OCI-LY3 (cell line): Measurements from ENCODE around the gene ZSWIM8.

Experiments used
- H2AFZ ChIP-seq: fragments of 200-600, 300-600 bp; shearing (Covaris generic); 2 replicates; pipeline ENCODE4 v1.6.0; 2014; ENCODE audit warnings: antibody characterized with exemption, low read depth, low read length
- H3K27ac ChIP-seq: fragments of 200-600, 300-600 bp; sonication (generic); 2 replicates; pipeline ENCODE4 v1.5.1; 2014; ENCODE audit warnings: mild to moderate bottlenecking, low read length, moderate library complexity, mixed read lengths
- H3K27me3 ChIP-seq: fragments of 200-600, 300-600 bp; sonication (generic); 2 replicates; pipeline ENCODE4 v1.6.1; 2014; ENCODE audit warnings: low read depth, low read length, mixed read lengths
- H3K36me3 ChIP-seq: fragments of 200-600, 300-600 bp; sonication (generic); replicated peaks from 2 replicates; pipeline ENCODE3; 2014; ENCODE audit warnings: low read depth, low read length, mixed read lengths
- H3K4me1 ChIP-seq: fragments of 300-600, 200-600 bp; sonication (generic); 2 replicates; pipeline ENCODE4 v1.6.1; 2014; ENCODE audit warnings: low read length, mixed read lengths
- H3K4me2 ChIP-seq: fragments of 200-600, 300-600 bp; sonication (generic); 2 replicates; pipeline ENCODE4 v1.6.1; 2014; ENCODE audit warnings: low read length, mixed read lengths
- H3K4me3 ChIP-seq: fragments of 300-600, 200-600 bp; sonication (generic); 2 replicates; pipeline ENCODE4 v1.5.1; 2014; ENCODE audit warnings: antibody characterized with exemption, mild to moderate bottlenecking, low read length, moderate library complexity
- H3K79me2 ChIP-seq: fragments of 300-600, 200-600 bp; shearing (Covaris generic); 2 replicates; pipeline ENCODE4 v1.6.1; 2014; ENCODE audit warnings: mild to moderate bottlenecking, low read length, mixed read lengths
- H3K9ac ChIP-seq: fragments of 300-600, 200-600 bp; shearing (Covaris generic); 2 replicates; pipeline ENCODE4 v1.6.0; 2014; ENCODE audit warnings: mild to moderate bottlenecking, low read length, moderate library complexity
- H3K9me3 ChIP-seq: fragments of 200-600, 300-600 bp; shearing (Covaris generic); 2 replicates; pipeline ENCODE4 v1.6.1; 2014; ENCODE audit warnings: low read length, mixed read lengths; ENCODE audit not compliant: insufficient read depth
- H4K20me1 ChIP-seq: fragments of 200-600, 300-600 bp; sonication (generic); 2 replicates; pipeline ENCODE4 v1.6.1; 2016; ENCODE audit warnings: low read length, mixed read lengths; ENCODE audit not compliant: insufficient read depth
- EZH2phosphoT487 ChIP-seq: fragments of 200-600 bp; shearing (Covaris generic); IDR thresholded peaks from 2 replicates; pipeline ENCODE4 v1.6.1; 2018; ENCODE audit warnings: antibody characterized with exemption, mixed run types, low read depth
- TF ChIP-seq, protein P1 (sequence below): fragments of 200-600, 300-600 bp; sonication (generic); IDR thresholded peaks from 2 replicates; pipeline ENCODE4 v1.5.1; 2014; ENCODE audit warnings: antibody characterized with exemption, low read length, low read depth

Gene ZSWIM8

DNA sequence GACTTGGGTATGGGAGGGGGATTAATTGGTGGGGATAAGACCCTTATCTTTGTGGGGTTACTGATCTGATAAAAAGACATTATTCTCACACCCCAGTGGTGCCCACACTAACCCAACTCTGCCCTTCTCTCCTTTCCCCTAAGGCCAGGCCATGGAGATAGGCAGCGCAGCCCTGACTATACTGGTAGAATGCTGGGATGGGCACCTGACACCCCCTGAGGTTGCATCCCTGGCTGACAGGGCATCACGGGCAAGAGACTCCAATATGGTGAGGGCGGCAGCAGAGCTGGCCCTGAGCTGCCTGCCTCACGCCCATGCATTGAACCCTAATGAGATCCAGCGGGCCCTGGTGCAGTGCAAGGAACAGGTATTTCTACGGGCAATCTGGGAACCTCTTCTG is 12.7 kb downstream of the ZSWIM8 start:
- no peak overlapping the region for H3K27ac ChIP-seq
- TF ChIP-seq, protein P1, sequence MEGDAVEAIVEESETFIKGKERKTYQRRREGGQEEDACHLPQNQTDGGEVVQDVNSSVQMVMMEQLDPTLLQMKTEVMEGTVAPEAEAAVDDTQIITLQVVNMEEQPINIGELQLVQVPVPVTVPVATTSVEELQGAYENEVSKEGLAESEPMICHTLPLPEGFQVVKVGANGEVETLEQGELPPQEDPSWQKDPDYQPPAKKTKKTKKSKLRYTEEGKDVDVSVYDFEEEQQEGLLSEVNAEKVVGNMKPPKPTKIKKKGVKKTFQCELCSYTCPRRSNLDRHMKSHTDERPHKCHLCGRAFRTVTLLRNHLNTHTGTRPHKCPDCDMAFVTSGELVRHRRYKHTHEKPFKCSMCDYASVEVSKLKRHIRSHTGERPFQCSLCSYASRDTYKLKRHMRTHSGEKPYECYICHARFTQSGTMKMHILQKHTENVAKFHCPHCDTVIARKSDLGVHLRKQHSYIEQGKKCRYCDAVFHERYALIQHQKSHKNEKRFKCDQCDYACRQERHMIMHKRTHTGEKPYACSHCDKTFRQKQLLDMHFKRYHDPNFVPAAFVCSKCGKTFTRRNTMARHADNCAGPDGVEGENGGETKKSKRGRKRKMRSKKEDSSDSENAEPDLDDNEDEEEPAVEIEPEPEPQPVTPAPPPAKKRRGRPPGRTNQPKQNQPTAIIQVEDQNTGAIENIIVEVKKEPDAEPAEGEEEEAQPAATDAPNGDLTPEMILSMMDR: no peak
- no peak for TF ChIP-seq EZH2phosphoT487
- H3K4me2 ChIP-seq: no peak overlapping the region
- H3K79me2 ChIP-seq: no peaks in the 10 kb centered on the region
- H4K20me1 ChIP-seq: no peaks in the 10 kb centered on the region
- H3K9ac ChIP-seq: no peak overlapping the region
- H3K27me3 ChIP-seq: no peaks in the 10 kb centered on the region
- H3K4me3 ChIP-seq: no peak overlapping the region
- peaks cover 1% of the 10 kb centered on the region for H3K4me1 ChIP-seq
- H2AFZ ChIP-seq: no peak overlapping the region
- peaks cover 18% of the 10 kb centered on the region for H3K36me3 ChIP-seq
- no peaks in the 10 kb centered on the region for H3K9me3 ChIP-seq

DNA sequence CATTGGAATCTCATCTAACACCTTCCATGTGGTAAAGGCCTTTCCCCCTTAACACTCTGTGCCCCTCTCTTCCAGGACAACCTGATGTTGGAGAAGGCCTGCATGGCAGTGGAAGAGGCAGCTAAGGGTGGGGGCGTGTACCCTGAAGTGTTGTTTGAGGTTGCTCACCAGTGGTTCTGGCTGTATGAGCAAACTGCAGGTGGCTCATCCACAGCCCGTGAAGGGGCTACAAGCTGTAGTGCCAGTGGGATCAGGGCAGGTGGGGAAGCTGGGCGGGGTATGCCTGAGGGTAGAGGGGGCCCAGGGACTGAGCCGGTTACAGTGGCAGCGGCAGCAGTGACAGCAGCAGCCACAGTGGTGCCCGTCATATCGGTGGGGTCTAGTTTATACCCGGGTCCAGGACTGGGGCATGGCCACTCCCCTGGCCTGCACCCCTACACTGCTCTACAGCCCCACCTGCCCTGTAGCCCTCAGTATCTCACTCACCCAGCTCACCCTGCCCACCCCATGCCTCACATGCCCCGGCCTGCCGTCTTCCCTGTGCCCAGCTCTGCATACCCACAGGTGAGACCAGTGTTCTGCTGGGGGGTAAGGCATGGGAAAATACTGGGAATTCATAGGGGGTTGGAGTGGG is 13.6 kb downstream of the ZSWIM8 start:
- no peaks in the 10 kb centered on the region for H3K79me2 ChIP-seq
- H3K9me3 ChIP-seq: no peaks in the 10 kb centered on the region
- no peak overlapping the region for H3K4me3 ChIP-seq
- H3K36me3 ChIP-seq: peaks cover 19% of the 10 kb centered on the region
- no peaks in the 10 kb centered on the region for H3K27me3 ChIP-seq
- H3K27ac ChIP-seq: no peak overlapping the region
- no peak overlapping the region for H3K9ac ChIP-seq
- H4K20me1 ChIP-seq: no peaks in the 10 kb centered on the region
- TF ChIP-seq, protein P1: no peak
- peaks cover 11% of the 10 kb centered on the region for H3K4me1 ChIP-seq
- H2AFZ ChIP-seq: no peak overlapping the region
- no peak overlapping the region for H3K4me2 ChIP-seq

DNA sequence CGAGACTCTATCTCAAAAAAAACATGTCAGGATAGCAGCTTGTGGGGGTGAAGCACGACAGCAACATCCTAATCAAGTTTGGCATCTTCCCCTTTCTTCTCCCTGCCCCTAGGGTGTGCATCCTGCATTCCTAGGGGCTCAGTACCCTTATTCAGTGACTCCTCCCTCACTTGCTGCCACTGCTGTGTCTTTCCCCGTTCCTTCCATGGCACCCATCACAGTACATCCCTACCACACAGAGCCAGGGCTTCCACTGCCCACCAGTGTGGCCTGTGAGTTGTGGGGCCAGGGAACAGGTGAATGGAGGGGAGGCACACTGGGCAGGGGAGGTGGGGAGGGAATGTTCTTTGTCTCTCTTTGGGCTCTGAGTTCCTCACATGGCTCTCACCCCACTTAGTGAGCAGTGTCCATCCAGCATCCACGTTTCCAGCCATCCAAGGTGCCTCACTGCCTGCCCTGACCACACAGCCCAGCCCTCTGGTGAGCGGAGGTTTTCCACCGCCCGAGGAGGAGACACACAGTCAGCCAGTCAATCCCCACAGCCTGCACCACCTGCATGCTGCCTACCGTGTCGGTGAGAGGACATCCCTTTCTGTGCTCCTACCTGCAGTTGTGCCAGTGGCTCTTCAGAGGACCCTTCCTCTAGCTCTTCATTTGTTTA is 14.6 kb downstream of the ZSWIM8 start:
- no peak overlapping the region for H3K27ac ChIP-seq
- H3K27me3 ChIP-seq: no peaks in the 10 kb centered on the region
- TF ChIP-seq, protein P1: no peak
- no peak for TF ChIP-seq EZH2phosphoT487
- no peak overlapping the region for H3K4me3 ChIP-seq
- no peaks in the 10 kb centered on the region for H3K79me2 ChIP-seq
- no peak overlapping the region for H3K4me2 ChIP-seq
- peaks cover 14% of the 10 kb centered on the region for H3K36me3 ChIP-seq
- no peak overlapping the region for H2AFZ ChIP-seq
- no peak overlapping the region for H3K9ac ChIP-seq
- no peaks in the 10 kb centered on the region for H3K9me3 ChIP-seq
- no peaks in the 10 kb centered on the region for H4K20me1 ChIP-seq
- peaks cover 21% of the 10 kb centered on the region for H3K4me1 ChIP-seq

DNA sequence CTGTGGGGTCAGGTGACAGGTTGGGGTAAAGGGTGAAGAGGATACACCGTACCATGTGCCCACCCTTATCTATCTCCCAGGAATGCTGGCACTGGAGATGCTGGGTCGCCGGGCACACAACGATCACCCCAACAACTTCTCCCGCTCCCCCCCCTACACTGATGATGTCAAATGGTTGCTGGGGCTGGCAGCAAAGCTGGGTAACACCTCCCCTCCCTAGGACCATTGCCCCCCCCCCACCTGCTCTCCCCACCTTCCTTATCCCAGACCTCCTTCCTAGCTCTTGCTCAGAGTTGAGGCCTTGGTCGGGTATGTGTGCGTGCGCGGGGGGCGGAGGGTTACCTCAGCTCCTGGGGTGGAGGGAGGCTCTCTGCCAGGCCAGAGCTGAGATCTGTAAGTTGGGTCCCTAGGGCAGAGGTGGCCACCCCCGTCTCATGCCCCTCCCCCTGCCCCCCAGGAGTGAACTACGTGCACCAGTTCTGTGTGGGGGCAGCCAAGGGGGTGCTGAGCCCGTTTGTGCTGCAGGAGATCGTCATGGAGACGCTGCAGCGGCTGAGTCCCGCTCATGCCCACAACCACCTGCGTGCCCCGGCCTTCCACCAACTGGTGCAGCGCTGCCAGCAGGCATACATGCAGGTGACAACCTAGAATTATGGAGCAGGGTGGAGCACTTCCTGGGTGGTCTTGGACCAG is 15.3 kb downstream of the ZSWIM8 start:
- H3K27ac ChIP-seq: no peak overlapping the region

More for the DNA sequence above, 15.3 kb downstream of the ZSWIM8 start:
- Histone ChIP-seq H3K27me3 (no peaks in the 10 kb centered on the region), H3K79me2 (no peaks in the 10 kb centered on the region), H3K4me3 (no peak overlapping the region), H3K36me3 (peaks cover 17% of the 10 kb centered on the region), H3K9me3 (no peaks in the 10 kb centered on the region), H3K4me2 (no peak overlapping the region), H4K20me1 (no peaks in the 10 kb centered on the region), H3K4me1 (peaks cover 27% of the 10 kb centered on the region), H2AFZ (no peak overlapping the region), H3K9ac (no peak overlapping the region)
- TF ChIP-seq, protein P1: no peak
- TF ChIP-seq EZH2phosphoT487: no peak
